Measurements from ENCODE around the gene ARHGAP28. TPM values are rescaled to one million over a fixed set of nuclear protein-coding genes. Genes with fewer than 3 reads are reported as not detected.

ARHGAP28 gene
- total RNA-seq, 2 experiments from 2014 or later = not detected

DNA sequence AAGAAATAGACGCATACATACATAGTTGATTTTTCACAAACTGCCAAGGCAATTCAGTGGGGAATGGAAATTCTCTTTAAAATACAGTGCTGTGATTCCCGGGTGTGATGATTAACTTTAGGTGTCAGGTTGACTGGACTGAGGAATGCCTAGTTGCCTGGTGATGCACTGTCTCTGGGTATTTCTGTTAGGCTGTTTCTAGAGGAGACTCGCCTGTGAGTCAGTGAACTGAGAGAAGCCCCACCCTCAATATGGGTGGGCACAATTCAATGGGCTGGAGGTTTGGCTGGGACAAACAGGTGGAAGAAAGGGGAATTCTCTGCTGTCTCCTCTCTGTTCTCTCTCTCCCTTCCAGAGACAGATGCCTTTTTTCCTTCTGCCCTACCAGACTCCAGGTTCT is 187.6 kb downstream of the ARHGAP28 start:
- ChIA-PET POLR2A (no interaction called here), CTCF (no interaction called here)
- Histone ChIP-seq H3K4me1 (ENCODE audit: insufficient read depth, low read length) (no peaks in the 10 kb centered on the region), H3K36me3 (ENCODE audit: insufficient read depth, low read length) (no peaks in the 10 kb centered on the region), H3K9me3 (ENCODE audit: control insufficient read depth in 1 of 2, insufficient read depth in 1 of 2, low read length in 2 of 2) (peaks cover 0 to 10% of the 10 kb centered on the region in 2 experiments), H3K4me3 (ENCODE audit: low read length) (no peak overlapping the region), H3K27me3 (ENCODE audit: control insufficient read depth in 1 of 2, insufficient read depth in 2 of 2, low read length in 2 of 2) (no peaks in the 10 kb centered on the region), H3K27ac (ENCODE audit: low read depth in 1 of 2, low read length in 2 of 2) (no peak overlapping the region)
- DNase-seq = no peak
- Mint-ChIP-seq H3K4me3 (no peak overlapping the region), H3K9me3 (peaks cover 5% of the 10 kb centered on the region), H3K36me3 (ENCODE audit: low read depth) (no peaks in the 10 kb centered on the region), H3K4me1 (ENCODE audit: low read depth) (no peaks in the 10 kb centered on the region), H3K27ac (no peak overlapping the region), H3K27me3 (no peaks in the 10 kb centered on the region)
- ATAC-seq (ENCODE audit: poor library complexity) = no peak
- intact Hi-C loops (cut with DNase I, micrococcal nuclease) = no loop called here
- TF ChIP-seq, protein P1, sequence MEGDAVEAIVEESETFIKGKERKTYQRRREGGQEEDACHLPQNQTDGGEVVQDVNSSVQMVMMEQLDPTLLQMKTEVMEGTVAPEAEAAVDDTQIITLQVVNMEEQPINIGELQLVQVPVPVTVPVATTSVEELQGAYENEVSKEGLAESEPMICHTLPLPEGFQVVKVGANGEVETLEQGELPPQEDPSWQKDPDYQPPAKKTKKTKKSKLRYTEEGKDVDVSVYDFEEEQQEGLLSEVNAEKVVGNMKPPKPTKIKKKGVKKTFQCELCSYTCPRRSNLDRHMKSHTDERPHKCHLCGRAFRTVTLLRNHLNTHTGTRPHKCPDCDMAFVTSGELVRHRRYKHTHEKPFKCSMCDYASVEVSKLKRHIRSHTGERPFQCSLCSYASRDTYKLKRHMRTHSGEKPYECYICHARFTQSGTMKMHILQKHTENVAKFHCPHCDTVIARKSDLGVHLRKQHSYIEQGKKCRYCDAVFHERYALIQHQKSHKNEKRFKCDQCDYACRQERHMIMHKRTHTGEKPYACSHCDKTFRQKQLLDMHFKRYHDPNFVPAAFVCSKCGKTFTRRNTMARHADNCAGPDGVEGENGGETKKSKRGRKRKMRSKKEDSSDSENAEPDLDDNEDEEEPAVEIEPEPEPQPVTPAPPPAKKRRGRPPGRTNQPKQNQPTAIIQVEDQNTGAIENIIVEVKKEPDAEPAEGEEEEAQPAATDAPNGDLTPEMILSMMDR (IDR thresholded peaks at IDR 0.05) = no peak

DNA sequence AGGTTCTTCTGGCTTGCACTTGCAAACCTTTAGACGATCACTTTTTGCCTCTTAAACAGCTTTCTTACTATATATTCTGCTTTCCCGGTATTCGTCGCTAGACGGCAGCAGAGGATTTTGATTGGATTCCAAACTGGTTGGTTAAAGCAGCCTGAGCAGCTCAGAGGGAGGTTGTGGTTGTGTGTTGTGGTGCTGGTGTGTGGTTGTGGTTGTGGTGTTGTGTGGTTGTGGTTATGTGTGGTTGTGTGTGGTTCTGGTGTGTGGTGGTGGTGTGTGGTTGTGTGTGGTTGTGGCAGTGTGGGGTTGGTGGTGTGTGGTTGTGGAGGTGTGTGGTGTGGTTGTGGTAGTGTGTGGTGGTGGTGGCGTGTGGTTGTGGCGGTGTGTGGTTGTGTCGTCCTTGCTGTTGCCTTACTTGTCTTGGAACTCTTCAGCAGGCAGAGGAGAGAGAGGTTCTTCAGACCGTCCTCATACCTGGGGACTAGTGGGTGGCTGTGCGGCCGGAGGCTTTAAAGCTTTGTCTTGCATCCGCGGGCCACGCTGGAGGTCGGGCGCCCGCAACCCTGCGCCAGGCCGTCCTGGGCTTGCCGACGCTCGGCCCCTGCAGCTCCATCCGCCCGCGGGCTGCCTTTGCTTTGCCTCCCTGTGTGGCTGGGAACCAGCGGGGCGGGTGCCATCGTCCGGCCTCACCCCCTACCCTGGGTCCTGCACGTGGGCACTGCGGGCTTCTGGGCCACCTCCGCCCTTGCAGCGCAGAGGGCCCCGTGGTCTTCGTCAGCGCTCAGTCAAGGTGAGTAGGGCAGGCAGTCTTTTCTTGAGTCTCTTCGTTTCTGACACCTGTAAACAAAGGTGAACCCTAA is 190.8 kb downstream of the ARHGAP28 start:
- intact Hi-C loops (cut with DNase I, micrococcal nuclease) = loop anchor here in 1 of 2 experiments (2.0 kb wide), 1 partner anchor 36 kb away; no protein-coding TSS in a partner anchor
- TF ChIP-seq, protein P1 (IDR thresholded peaks at IDR 0.05) = no peak
- Histone ChIP-seq H3K27me3 (ENCODE audit: control insufficient read depth in 1 of 2, insufficient read depth in 2 of 2, low read length in 2 of 2) (no peaks in the 10 kb centered on the region), H3K9me3 (ENCODE audit: control insufficient read depth in 1 of 2, insufficient read depth in 1 of 2, low read length in 2 of 2) (peaks cover 0 to 10% of the 10 kb centered on the region in 2 experiments), H3K4me3 (ENCODE audit: low read length) (no peak overlapping the region), H3K4me1 (ENCODE audit: insufficient read depth, low read length) (no peaks in the 10 kb centered on the region), H3K27ac (ENCODE audit: low read depth in 1 of 2, low read length in 2 of 2) (no peak overlapping the region), H3K36me3 (ENCODE audit: insufficient read depth, low read length) (no peaks in the 10 kb centered on the region)
- H3K27ac Mint-ChIP-seq = no peak overlapping the region
- H3K36me3 Mint-ChIP-seq (ENCODE audit: low read depth) = no peaks in the 10 kb centered on the region
- H3K4me3 Mint-ChIP-seq = no peak overlapping the region
- CTCF ChIA-PET = no interaction called here
- DNase-seq (no peak), ATAC-seq (ENCODE audit: poor library complexity) (no peak)
- H3K27me3 Mint-ChIP-seq = peaks cover 4% of the 10 kb centered on the region
- peaks cover 5% of the 10 kb centered on the region for H3K9me3 Mint-ChIP-seq
- H3K4me1 Mint-ChIP-seq (ENCODE audit: low read depth) = no peaks in the 10 kb centered on the region
- POLR2A ChIA-PET = no interaction called here

DNA sequence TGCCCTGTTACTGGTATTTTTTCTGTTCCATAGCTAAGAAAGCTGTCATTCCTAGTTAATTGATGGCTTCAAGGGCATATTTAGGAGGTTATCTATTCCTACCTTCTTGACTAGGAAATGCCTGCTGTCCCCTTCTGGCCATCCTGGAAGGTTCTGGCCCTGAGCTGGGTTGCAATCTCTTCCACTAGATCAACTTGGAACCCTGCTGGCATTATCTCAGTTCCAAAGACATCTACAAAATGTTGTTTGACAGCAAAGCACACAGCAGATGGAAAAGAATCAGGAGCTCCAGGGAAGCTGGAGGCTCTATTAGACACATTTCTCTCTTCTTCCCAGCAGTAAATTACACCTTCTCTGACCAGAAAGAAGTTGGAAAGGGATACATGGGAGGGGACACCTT is 192.1 kb downstream of the ARHGAP28 start:
- ATAC-seq (ENCODE audit: poor library complexity) = no peak
- no peaks in the 10 kb centered on the region for H3K27me3 ChIP-seq (ENCODE audit: control insufficient read depth in 1 of 2, insufficient read depth in 2 of 2, low read length in 2 of 2)
- peaks cover 5% of the 10 kb centered on the region for H3K9me3 Mint-ChIP-seq
- H3K4me3 Mint-ChIP-seq = no peak overlapping the region
- intact Hi-C loops (cut with DNase I, micrococcal nuclease) = loop anchor here in 1 of 2 experiments (2.0 kb wide), 1 partner anchor 37 kb away; no protein-coding TSS in a partner anchor
- no peaks in the 10 kb centered on the region for H3K4me1 Mint-ChIP-seq (ENCODE audit: low read depth)
- H3K9me3 ChIP-seq (ENCODE audit: control insufficient read depth in 1 of 2, insufficient read depth in 1 of 2, low read length in 2 of 2) = peaks cover 0 to 14% of the 10 kb centered on the region in 2 experiments
- DNase-seq = no peak
- H3K36me3 Mint-ChIP-seq (ENCODE audit: low read depth) = no peaks in the 10 kb centered on the region
- H3K4me1 ChIP-seq (ENCODE audit: insufficient read depth, low read length) = no peaks in the 10 kb centered on the region
- no peak overlapping the region for H3K4me3 ChIP-seq (ENCODE audit: low read length)
- POLR2A ChIA-PET = no interaction called here
- no peak overlapping the region for H3K27ac Mint-ChIP-seq
- no peak overlapping the region for H3K27ac ChIP-seq (ENCODE audit: low read depth in 1 of 2, low read length in 2 of 2)
- CTCF ChIA-PET = no interaction called here
- peaks cover 4% of the 10 kb centered on the region for H3K27me3 Mint-ChIP-seq
- TF ChIP-seq, protein P1 (IDR thresholded peaks at IDR 0.05) = no peak
- no peaks in the 10 kb centered on the region for H3K36me3 ChIP-seq (ENCODE audit: insufficient read depth, low read length)
